ENCODE results near the gene AQP1.

The AQP1 gene

DNA sequence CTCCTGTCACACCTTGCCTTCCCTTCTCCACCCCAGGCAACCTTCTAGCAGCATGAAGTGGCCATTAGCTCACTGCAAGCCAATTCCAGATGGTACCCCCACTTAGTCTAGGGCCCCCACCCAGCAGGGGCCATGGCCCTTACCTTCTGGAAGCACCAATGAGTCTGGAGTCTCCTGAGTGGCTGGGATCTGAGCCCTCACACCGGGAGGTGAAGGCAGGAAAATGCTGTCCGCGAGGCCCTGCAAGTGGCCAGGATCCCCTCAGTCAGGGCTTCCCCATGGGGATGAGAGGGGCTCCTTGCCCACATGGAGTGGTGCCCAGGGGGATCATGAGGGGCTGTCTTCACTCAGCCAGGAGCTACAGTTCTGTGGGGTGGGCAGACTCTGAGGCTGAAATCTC, 4.6 kb downstream of the AQP1 start:
- in situ Hi-C loops (cut with MboI; ENCODE audit: low sequenced_read_pairs, unreplicated experiment), result no loop called here
- TF ChIP-seq, protein P1, sequence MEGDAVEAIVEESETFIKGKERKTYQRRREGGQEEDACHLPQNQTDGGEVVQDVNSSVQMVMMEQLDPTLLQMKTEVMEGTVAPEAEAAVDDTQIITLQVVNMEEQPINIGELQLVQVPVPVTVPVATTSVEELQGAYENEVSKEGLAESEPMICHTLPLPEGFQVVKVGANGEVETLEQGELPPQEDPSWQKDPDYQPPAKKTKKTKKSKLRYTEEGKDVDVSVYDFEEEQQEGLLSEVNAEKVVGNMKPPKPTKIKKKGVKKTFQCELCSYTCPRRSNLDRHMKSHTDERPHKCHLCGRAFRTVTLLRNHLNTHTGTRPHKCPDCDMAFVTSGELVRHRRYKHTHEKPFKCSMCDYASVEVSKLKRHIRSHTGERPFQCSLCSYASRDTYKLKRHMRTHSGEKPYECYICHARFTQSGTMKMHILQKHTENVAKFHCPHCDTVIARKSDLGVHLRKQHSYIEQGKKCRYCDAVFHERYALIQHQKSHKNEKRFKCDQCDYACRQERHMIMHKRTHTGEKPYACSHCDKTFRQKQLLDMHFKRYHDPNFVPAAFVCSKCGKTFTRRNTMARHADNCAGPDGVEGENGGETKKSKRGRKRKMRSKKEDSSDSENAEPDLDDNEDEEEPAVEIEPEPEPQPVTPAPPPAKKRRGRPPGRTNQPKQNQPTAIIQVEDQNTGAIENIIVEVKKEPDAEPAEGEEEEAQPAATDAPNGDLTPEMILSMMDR (IDR thresholded peaks at IDR 0.05; ENCODE audit: borderline replicate concordance, control extremely low read depth, extremely low read depth, insufficient read depth, missing control alignments), result no peak
- no peak for DNase-seq (ENCODE audit: low spot score)

DNA sequence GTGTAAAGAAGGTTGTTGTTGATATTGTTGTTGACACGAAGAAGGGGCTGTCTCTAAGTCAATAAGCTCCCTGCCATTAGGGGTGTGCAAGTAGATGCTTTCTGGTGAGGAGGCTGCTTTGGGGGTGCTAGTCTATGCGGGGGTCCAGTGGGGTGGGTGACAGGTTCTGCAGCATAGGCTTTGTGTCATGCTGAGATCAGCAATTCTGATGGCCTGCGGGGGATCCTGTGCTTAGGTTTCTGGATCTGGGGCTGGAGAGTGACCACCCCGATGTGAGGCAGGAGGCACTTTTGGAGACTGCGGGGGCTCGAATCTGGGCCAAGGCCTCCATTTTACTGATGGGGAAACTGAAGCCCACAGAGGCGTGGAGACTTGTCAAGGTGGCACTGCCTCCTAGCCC, 5.1 kb downstream of the AQP1 start:
- TF ChIP-seq, protein P1 (IDR thresholded peaks at IDR 0.05; ENCODE audit: borderline replicate concordance, control extremely low read depth, extremely low read depth, insufficient read depth, missing control alignments), result no peak
- DNase-seq (ENCODE audit: low spot score), result no peak
- in situ Hi-C loops (cut with MboI; ENCODE audit: low sequenced_read_pairs, unreplicated experiment), result no loop called here

DNA sequence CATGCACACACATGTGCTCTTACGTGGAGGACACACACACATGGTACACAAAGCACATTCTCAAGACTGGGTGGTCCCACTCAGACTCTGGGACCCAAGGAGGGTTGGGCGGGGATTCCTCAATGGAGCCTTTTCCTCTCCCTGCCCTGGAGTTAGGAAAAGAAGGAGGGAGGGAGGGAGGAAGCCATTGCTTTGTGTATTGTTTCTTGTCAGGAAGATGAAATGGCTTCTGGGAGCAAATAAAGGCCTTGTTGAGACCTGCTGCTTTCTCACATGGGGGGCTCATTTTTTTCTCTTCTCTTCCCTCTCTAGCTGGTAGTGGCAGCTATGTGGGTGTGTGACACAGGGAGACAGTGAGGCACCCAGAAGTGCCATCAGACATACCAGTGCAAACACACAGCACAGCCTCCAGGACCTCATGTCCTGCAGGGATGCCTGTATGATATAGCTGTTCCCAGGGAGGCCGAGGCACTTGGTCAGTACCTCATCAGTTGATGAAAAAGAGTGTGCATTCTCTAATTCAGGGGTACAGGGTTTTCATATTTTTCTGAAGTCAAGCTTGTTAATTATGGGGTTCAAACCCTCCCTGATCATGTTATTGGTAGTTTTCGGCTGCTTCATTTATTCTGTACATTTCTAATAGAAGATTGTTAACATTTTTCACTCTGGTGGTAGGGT, 5.7 kb downstream of the AQP1 start:
- in situ Hi-C loops (cut with MboI; ENCODE audit: low sequenced_read_pairs, unreplicated experiment), result no loop called here
- no peak for DNase-seq (ENCODE audit: low spot score)
- TF ChIP-seq, protein P1 (IDR thresholded peaks at IDR 0.05; ENCODE audit: borderline replicate concordance, control extremely low read depth, extremely low read depth, insufficient read depth, missing control alignments), result no peak

DNA sequence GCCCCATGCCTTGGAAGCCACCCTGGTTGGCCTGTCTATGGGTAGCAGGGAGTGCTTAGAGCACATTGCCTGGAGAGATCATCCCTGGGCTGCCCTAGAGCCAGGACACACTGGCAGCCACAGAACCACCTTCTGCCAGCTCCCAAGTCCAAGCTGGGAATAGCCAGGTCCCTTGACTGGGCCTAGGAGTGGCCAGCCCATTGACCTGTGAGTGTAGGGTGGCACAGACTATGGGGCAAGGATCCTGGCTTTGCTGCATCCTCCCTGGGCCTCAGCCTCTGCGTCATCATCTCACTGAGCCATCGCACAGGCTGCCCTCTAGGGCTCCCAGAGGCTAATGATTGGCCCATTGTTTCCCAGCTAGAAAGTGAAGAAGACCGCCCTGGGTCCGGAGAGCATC, 7.0 kb downstream of the AQP1 start:
- TF ChIP-seq, protein P1 (IDR thresholded peaks at IDR 0.05; ENCODE audit: borderline replicate concordance, control extremely low read depth, extremely low read depth, insufficient read depth, missing control alignments), result no peak
- in situ Hi-C loops (cut with MboI; ENCODE audit: low sequenced_read_pairs, unreplicated experiment), result no loop called here
- no peak for DNase-seq (ENCODE audit: low spot score)

DNA sequence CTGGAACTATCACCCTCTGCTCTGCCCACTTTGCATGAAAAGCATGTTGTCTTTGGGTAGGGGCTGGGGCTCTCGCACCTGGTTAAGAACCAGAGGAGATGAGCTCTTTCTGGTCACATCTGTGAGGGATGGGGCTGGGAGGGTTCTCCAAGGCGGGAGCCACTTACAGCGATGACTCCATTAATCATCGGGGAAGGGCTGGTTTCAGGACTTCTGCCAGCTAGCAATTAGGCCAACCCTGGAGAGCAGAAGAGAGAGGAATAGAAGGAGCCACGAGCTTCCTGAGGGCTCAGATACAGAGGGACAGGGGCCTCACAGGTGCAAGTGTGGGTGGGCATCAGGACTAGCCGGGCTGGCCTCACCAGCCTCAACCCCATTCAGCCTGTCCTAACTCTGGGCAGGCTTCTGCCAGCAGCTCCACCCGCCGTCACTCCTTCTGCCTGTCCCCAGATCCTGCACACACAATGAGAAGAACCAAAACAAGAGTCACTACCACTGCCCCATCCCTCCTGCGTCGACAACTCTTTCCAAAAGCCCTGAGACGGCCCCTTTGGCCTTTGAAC, 8.4 kb downstream of the AQP1 start:
- in situ Hi-C loops (cut with MboI; ENCODE audit: low sequenced_read_pairs, unreplicated experiment), result no loop called here
- no peak for DNase-seq (ENCODE audit: low spot score)
- TF ChIP-seq, protein P1 (IDR thresholded peaks at IDR 0.05; ENCODE audit: borderline replicate concordance, control extremely low read depth, extremely low read depth, insufficient read depth, missing control alignments), result no peak

DNA sequence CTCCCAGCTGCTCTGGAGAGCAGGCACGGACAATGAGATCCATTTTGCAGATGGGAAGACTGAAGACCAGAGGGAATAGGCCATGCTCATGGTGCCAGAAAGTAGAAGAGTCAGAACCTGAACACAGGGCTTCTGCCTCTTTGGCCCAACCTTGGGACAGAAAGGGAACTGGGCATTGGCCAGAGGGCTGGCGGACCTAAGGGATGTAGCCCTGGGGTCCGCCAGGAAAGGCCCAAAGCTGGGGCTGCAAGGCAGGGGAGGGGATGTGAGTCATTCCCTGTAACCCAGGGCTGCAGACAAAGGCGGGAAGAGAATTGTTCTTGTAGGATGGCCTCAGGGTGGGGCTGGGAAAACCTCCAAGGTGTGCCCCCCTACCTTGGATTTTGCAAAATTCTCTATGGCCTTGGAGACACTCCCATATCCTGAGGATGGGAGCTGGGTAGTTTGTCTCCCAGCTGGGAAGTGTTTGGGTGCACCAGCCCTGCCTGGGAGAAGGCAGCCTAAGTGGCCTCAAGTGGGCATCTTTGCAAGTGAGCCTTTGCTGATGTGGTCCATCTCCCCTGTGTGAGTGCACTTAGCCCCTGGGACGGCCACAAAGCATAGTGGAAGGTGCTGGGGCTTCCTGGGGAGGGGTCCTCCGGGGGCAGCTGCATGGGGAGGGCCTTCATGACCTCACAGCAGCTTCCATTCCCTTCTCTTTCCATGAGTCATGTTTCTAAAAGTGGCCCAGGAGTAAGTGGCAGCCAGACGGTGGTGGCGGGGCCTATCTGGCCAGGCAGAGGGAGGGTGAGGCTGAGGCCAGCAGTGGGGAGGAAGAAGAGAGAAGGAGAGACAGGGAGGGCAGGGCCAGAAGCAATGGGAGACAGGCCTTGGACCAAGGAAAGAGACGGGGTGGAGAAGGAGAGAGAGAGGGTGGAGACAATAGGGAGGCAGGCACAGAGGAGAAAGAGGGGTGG, 9.2 kb downstream of the AQP1 start:
- no peak for DNase-seq (ENCODE audit: low spot score)
- TF ChIP-seq, protein P1 (IDR thresholded peaks at IDR 0.05; ENCODE audit: borderline replicate concordance, control extremely low read depth, extremely low read depth, insufficient read depth, missing control alignments), result no peak

More for the DNA sequence above, 9.2 kb downstream of the AQP1 start:
- in situ Hi-C loops (cut with MboI; ENCODE audit: low sequenced_read_pairs, unreplicated experiment), result no loop called here
